ENCODE measurements around the gene HDAC4. TPM values are rescaled to one million over a fixed set of nuclear protein-coding genes. Genes with fewer than 3 reads are reported as not detected.

HDAC4 gene
- total and polyA plus RNA-seq, 2 of the 8 experiments (the other 6 are each of a cell fraction or from before 2014, with no cell fraction given) = 15.4 to 31.5 TPM

DNA sequence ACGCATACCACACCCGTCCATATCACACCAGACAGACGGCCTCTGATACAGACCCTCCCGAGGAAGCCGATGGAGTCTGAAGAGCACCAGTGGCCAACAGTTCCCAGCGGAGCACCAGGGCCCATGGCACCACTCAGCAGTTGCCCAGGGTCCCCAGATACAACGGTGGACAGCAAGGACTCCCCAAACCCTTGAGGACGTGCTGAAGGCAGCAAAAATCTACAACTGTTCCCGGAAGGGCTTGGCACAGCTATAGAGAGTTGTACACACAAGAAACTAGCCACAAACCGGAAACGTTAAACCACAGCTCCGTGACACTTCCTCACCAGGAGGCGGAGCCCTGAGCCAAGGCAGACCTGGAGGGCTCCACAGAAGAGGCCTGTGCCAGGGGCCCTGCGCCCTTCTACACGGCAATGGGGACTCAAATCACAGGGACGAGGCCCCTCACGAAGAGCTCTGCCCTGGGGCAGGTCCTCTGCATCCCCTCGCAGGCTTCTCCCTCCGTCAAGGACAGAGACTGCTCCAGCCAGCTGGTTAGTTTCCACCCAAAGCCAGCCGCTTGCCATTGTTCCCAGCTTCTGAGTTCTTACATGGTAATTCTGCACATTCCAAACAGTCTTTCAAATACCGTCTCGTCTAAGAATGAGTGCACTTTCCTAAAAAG lies 133.4 kb downstream of the HDAC4 start:
- Histone ChIP-seq H3K9me3 (ENCODE audit: insufficient read depth in 2 of 2, low read depth in 1 of 2, low read length in 1 of 2) (no peaks in the 10 kb centered on the region), H3K14ac (ENCODE audit: insufficient read length) (no peak overlapping the region), H2AK5ac (ENCODE audit: low read depth, low read length) (no peak overlapping the region; the same call in 1 of the 2 replicates), H4K91ac (replicated peaks; ENCODE audit: insufficient read length, low read length) (no peak overlapping the region), H2AFZ (ENCODE audit: low read length) (no peak overlapping the region), H3K36me3 (ENCODE audit: control insufficient read depth in 2 of 4, insufficient read depth in 4 of 4, low read length in 3 of 4) (no peaks in the 10 kb centered on the region), H4K8ac (ENCODE audit: extremely low read depth, insufficient read depth, low read length) (no peak overlapping the region), H3K23me2 (ENCODE audit: low read depth, low read length) (no peaks in the 10 kb centered on the region; the same call in 1 of the 2 replicates), H2BK5ac (ENCODE audit: low read depth, low read length) (peak overlapping the region; percentile 75), H4K5ac (ENCODE audit: insufficient read length, low read depth, low read length) (no peak overlapping the region), H3K79me2 (ENCODE audit: control insufficient read depth in 1 of 2, insufficient read depth in 2 of 2, low read length in 2 of 2) (peaks cover 3 to 96% of the 10 kb centered on the region in 2 experiments; a peak in 2 of 4 replicates), H3K27ac (ENCODE audit: low read depth, low read length) (no peak overlapping the region), H2BK120ac (replicated peaks; ENCODE audit: low read depth, low read length) (no peak overlapping the region), H3K27me3 (replicated peaks in 1 of 4; ENCODE audit: control insufficient read depth in 3 of 4, extremely low read depth in 1 of 4, insufficient read depth in 3 of 4, low read length in 3 of 4) (no peaks in the 10 kb centered on the region), H3K56ac (replicated peaks; ENCODE audit: insufficient read length, low read depth, low read length) (no peak overlapping the region), H3K4me2 (ENCODE audit: insufficient read depth in 1 of 2, low read depth in 2 of 2, low read length in 2 of 2) (no peak overlapping the region), H2BK15ac (ENCODE audit: low read length) (no peak overlapping the region), H3K9ac (replicated peaks in 1 of 4; ENCODE audit: extremely low read depth in 1 of 4, low read depth in 3 of 4, low read length in 3 of 4) (no peak overlapping the region), H3K79me1 (ENCODE audit: low read depth, low read length) (peaks cover 21% of the 10 kb centered on the region), H2BK12ac (ENCODE audit: low read depth, low read length) (no peak overlapping the region), H2BK20ac (ENCODE audit: low read length) (no peak overlapping the region), H3K4me3 (ENCODE audit: extremely low read depth in 1 of 4, insufficient read depth in 2 of 4, low read depth in 3 of 4, low read length in 4 of 4) (no peak overlapping the region), H3K4me1 (replicated peaks in 1 of 4; ENCODE audit: control insufficient read depth in 3 of 4, insufficient read depth in 4 of 4, low read length in 3 of 4) (peaks cover 0 to 22% (median 13%) of the 10 kb centered on the region in 4 experiments; a peak in 5 of 7 replicates), H3K4ac (replicated peaks; ENCODE audit: insufficient read length, low read depth, low read length) (no peak overlapping the region), H3K18ac (ENCODE audit: extremely low read depth, low read length) (no peak overlapping the region), H3K23ac (ENCODE audit: insufficient read length) (no peak overlapping the region), H4K20me1 (replicated peaks in 1 of 2; ENCODE audit: control insufficient read depth in 1 of 2, insufficient read depth in 2 of 2, low read length in 2 of 2) (peaks cover 4 to 31% of the 10 kb centered on the region in 2 experiments)
- TF ChIP-seq POLR2A (IDR thresholded peaks at IDR 0.05; ENCODE audit: control extremely low read depth in 1 of 2, low read depth in 2 of 2, low read length in 2 of 2) (no peak), SIRT6 (IDR thresholded peaks at IDR 0.05; ENCODE audit: low read length) (no peak), TBP (IDR thresholded peaks at IDR 0.05; ENCODE audit: low read depth, low read length) (no peak), RAD21 (IDR thresholded peaks at IDR 0.05 in 1 of 2, conservative IDR thresholded peaks at IDR 0.05 in 1 of 2; ENCODE audit: low read depth in 2 of 2, low read length in 2 of 2) (peak; percentile 23 to 40; a peak in 3 of 4 replicates), CHD1 (IDR thresholded peaks at IDR 0.05; ENCODE audit: low read depth, low read length) (no peak), GTF2F1 (IDR thresholded peaks at IDR 0.05; ENCODE audit: borderline replicate concordance, low read depth, low read length) (no peak), NANOG (IDR thresholded peaks at IDR 0.05; ENCODE audit: insufficient read depth, low read depth, low read length, poor library complexity, severe bottlenecking) (no peak), HDAC2 (IDR thresholded peaks at IDR 0.05; ENCODE audit: borderline replicate concordance in 1 of 2, low read depth in 2 of 2, low read length in 2 of 2) (no peak)
- DNase-seq (ENCODE audit: low read depth in 1 of 2, low spot score in 2 of 2) = no peak
- POLR2A ChIA-PET (ENCODE audit: partially characterized antibody) = no interaction called here
- WGBS, 2 experiments (ENCODE audit: extremely low coverage in 1 of 2, insufficient coverage in 1 of 2, insufficient read length in 1 of 2, insufficient replicate concordance in 2 of 2, low coverage in 1 of 2, low lambda C conversion rate in 2 of 2, missing lambda C conversion rate in 1 of 2) = 93% methylated on average over 22 of the region's 22 CpGs; no CpG with 5 or more reads in 1 of the 2 experiments
- CTCF ChIA-PET (ENCODE audit: partially characterized antibody) = interaction anchor here (0.7 to 1.5 kb wide), 7 partner anchors 10 to 129 kb away, joined by 3 to 6 read pairs (median 3); no protein-coding TSS in a partner anchor
- FAIRE-seq = no peak

Data from H1 (cell line).